SK-N-SH (cell line): ENCODE results near the gene FBXW5.

Experiments used
- CTCF ChIP-seq: fragments of 200-600 bp; sonication (generic); IDR thresholded peaks from 2 replicates; pipeline ENCODE4 v1.6.1; 2017; ENCODE audit warnings: antibody characterized with exemption, mild to moderate bottlenecking, moderate library complexity
- RAD21 ChIP-seq: IDR thresholded peaks from 2 replicates; pipeline ENCODE4 v1.6.1; 2012; ENCODE audit warnings: mild to moderate bottlenecking, low read length
- TEAD4 ChIP-seq: IDR thresholded peaks from 2 replicates; pipeline ENCODE4 v1.4.0; 2012; ENCODE audit warnings: mild to moderate bottlenecking, borderline replicate concordance; ENCODE audit not compliant: insufficient read depth

GRCh38 chr9:136956604-136957003, 12.1 kb upstream of the FBXW5 start:
- TF ChIP-seq RAD21 (no peak), CTCF (no peak), TEAD4 (no peak)
